GM18519 (cell line): Measurements from ENCODE around the gene CIAO2B.
"Not testable (repeated sequence)": the region's sequence is repeated elsewhere in the genome, so short reads cannot be mapped to it uniquely, and the experiment has no call there.

Experiments used
- ATAC-seq: cut with Tn5 transposase; IDR thresholded peaks from one replicate; pipeline ENCODE4 v1.9.1; 2021; ENCODE audit warnings: mild to moderate bottlenecking, moderate library complexity; ENCODE audit not compliant: unreplicated experiment, low FRiP score

Gene CIAO2B

DNA sequence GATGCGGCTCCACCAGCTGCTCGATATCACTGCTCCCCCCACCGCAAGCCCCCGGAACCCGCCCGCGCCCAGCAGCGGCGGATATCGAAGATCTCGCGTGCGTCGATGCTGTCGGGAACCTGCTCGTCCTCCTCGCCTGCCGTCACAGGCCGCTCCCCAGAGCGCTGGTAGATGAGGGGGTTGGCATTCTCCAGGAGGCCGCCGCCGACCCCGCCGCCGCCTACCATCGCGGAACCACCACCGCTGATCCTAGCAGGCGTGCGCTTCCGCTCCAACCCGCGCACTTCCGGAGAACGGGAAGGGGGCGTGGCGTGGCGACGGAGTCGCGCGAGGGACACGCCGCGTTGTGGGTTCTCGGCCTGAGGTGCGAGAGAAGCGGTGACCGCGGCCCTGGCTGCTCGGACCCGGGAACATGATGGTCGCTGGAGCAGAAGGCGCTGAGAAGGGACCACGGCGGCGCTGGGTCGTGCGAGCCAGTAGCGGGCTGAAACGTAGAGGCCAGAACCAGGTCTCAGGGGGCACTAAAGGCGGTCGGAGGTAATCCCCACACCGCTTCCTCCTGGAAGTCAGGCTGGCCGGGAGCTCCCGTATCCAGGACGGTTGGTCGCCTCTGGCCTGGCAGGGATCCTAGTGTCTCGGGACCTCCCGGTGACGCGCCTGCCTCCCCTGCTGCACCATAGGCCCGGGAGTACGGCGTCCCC is at the start of gene CIAO2B:
CIAO2B (minus strand) TSS at position 265 of the 701 bp plus-strand sequence; CDS start at position 227, 38 bp downstream.
- peak; percentile 44 for ATAC-seq

DNA sequence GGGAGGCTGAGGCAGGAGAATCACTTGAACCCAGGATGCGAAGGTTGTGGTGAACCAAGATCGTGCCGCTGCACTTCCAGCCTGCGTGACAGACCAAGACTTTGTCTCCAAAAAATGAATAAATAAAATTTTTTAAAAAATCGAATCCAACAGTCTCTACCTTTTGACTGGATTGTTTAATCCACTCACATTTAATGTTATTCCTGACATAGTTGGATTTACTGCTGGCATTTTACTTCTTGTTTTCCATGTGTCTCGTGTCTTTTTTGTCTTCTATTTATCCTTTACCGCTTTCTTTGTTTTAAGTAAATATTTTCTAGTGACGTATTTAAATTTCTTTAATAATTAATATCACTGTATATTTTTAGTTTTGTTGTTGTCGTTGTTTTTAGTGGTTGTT is 48.8 kb upstream of the CIAO2B start:
- no peak for ATAC-seq

DNA sequence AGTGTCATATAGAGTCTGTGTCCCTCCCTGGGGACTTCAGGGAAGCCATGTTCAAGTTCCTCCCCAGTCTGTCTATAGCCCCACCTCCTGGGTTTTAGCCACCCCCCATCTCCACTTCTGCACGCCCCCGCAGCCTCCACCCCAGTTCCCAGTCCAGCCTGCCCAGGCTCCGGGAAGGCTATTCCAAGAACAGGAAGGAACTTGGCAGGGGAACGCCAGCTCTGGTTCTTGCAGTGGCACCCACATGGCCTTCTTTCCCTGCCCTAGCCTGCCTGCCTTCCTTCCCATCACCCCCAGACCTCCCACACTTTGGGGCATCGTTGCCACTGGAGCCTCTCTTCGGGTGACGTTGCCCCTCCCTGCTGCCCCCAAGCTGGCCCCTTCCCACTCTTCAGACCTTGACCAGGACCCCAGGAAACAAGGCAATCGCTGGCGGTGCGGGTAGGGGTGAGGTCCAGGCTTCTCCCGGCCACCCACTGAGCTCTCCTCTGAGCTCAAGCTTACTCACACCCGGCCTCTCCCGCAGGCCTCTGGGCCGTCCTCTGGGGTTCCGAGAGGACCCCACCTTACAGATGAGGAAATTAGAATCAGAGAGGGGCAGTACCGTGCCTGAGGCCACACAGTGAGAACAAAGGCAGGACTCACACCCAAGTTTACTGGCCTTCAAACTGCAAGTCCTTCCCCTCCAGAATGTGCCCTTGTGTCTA is 45.0 kb upstream of the CIAO2B start:
- no peak for ATAC-seq

DNA sequence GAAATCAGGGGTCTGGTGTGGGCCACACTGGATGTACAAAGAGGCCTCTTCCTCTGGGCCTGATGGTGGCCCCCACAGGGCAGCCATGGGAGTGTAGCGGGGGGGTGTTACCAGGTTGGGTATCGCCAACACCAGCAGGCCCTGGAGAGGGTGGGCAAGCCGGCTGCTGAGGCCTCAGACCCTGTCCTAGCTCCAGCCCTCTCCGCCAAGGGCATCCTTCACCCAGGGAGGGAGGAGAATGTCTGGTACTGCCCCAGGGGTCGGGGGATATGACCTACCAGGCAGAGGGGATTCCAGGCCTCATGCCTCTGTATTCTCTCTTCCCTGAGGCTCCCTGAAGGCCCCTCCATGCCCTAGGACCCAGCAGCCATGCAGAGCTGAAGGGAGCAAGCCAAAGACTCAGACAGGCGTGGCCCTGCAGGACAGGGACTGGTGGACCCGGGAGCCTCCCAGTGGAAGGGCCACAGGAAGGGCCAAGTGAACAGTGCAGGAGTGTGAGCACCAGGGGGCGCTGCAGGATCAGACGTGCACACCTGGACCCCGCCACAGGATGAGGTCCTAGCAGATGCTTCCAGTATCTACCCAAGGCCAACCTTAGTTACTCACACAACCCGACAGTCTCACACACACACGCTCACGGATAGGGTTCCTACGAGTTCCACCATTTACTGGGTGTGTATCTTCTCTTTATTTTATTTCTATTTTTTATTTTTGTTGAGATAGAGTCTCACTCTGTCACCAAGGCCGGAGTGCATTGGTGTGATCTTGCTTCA is 43.3 kb upstream of the CIAO2B start:
- ATAC-seq: peak; percentile 54

DNA sequence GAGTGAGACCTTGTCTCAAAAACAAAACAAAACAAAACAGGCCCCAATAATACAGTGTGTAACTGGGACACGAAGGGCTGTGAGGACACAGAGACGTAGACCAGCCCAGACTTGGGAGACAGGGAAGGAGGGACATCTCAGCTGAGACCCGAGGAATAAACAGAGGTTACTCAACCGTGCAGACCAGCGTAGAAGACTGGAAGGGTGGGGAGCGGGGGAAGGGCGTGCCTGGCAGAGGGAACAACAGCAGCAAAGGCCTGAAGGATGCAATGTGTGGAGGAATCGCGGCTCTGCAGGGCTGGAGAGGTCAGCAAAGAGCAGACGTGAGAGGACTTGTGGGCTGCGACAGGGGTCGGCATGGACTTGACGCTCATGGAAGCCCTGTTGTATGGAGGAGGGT is 42.5 kb upstream of the CIAO2B start:
- ATAC-seq: no peak

DNA sequence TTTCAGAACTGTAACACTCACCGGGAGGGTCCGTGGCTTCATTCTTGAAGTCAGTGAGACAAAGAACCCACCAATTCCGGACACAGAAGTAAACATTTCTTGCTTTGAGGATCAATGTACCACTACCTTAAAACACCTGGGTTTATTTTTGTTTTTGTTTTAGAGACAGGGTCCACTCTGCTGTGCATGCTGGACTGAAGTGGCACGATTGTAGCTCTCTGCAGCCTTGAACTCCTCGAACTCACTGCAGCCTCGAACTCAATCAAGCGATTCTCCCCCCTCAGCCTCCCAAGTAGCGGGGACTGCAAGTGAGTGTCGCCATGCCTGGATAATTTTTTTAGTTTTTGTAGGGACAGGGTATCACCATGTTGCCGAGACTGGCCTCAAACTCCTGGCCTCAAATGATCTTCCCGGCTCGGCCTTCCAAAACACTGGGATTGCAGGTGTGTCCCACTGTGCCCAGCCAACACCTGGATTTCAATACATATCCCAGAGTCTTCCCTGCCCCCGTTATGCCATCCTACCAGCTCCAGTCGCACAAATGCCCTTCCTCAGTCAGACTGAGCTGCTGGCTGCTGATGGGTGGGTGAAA is 41.2 kb upstream of the CIAO2B start:
- no peak for ATAC-seq

DNA sequence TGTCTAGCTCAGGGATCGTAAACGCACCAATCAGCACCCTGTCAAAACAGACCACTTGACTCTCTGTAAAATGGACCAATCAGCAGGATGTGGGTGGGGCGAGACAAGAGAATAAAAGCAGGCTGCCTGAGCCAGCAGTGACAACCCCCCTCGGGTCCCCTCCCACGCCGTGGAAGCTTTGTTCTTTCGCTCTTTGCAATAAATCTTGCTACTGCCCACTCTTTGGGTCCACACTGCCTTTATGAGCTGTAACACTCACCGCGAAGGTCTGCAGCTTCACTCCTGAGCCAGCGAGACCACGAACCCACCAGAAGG is 40.7 kb upstream of the CIAO2B start:
- not testable (repeated sequence) for ATAC-seq

DNA sequence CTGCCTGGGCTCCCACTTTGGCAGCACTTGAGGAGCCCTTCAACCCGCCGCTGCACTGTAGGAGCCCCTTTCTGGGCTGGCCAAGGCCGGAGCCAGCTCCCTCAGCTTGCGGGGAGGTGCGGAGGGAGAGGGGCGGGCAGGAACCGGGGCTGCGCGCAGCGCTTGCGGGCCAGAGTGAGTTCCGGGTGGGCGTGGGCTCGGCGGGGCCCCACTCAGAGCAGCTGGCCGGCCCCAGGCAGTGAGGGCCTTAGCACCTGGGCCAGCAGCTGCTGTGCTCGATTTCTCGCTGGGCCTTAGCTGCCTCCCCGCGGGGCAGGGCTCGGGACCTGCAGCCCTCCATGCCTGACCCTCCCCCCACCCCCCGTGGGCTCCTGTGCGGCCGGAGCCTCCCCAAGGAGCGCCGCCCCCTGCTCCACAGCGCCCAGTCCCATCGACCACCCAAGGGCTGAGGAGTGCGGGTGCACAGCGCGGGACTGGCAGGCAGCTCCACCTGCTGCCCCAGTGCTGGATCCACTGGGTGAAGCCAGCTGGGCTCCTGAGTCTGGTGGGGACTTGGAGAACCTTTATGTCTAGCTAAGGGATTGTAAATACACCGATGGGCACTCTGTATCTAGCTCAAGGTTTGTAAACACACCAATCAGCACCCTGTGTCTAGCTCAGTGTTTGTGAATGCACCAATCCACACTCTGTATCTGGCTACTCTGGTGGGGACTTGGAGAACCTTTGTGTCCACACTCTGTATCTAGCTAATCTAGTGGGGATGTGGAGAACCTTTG is 40.1 kb upstream of the CIAO2B start:
- not testable (repeated sequence) for ATAC-seq

DNA sequence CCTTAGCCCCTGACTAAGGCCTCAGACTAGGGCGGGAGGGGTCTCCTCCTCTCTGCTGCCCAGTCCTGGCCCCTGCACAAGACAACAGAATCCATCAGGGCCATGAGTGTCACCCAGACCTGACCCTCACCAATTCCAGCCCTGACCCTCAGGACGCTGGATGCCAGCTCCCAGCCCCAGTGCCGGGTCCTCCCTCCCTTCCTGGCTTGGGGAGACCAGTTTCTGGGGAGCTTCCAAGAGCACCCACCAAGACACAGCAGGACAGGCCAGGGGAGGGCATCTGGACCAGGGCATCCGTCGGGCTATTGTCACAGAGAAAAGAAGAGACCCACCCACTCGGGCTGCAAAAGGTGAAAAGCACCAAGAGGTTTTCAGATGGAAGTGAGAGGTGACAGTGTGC is 39.5 kb upstream of the CIAO2B start:
- ATAC-seq: no peak

DNA sequence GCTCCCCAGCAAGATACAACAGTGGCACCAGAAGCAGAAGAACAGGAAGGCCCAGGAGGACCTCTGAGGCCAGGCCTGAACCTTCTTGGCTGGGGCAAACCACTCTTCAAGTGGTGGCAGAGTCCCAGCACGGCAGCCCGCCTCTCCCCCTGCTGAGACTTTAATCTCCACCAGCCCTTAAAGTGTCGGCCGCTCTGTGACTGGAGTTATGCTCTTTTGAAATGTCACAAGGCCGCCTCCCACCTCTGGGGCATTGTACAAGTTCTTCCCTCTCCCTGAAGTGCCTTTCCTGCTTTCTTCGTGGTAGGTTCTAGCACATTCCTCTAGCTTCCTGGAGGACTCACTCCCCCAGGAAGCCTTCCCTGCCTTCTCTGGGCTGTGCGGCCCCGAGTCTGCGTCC is 38.8 kb upstream of the CIAO2B start:
- no peak for ATAC-seq

DNA sequence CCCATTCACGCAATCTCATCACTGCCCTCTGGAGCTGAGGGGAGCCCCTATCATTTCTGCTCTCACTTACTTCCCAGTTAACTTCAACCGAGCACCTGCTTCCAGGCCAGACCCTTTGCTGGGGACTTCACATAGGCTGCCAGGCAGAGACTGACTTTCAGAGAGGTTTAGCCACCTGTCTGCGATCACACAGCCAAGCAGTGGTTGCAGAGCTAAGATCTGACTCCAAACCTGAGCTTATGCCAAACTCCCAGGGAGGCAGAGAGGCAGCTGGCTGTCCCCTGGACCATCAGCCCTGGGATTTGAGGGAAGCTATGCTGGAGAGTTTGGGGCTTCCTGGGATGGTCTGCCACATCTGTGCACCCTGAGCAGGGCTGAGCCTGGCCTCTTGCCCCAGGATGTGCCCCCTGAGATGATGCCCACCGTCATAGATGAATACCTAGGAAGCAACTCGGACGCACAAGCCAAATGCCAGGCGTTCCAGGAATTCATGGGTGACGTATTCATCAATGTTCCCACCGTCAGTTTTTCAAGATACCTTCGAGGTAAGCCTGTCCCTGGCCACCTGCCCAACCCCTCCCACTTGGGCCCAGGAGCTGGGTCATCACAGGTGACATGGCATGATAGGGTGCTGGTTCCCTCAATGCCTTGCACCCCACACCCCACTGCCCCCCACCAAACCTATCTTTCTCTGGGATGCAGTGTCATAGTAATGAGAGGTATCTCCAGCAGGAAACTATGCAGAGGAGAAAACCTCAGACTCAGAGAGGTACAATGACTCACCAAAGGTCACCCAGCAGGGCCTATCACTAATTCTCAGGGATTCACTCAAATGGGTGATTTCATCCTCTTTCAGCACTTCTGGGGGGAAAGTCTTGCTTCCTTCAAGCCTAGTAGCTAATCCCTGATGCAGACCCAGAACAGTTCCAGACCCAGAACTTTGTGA is 36.8 kb upstream of the CIAO2B start:
- no peak for ATAC-seq

DNA sequence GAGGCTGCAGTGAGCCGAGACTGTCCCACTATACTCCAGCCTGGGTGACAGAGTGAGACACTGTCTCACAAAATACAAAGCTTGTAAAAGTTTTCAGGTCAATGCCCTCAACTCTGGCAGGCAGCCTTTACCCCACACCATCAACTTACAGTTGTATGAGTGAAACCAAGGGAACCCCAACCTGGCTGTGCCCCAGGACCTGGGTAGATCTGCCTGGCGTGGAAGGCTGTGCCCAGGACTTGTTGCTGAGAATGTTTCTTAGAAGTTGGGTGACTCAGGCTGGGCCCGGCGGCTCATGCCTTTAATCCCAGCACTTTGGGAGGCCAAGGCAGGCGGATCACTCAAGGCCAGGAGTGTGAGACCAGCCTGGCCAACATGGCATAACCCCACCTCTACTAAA is 34.6 kb upstream of the CIAO2B start:
- ATAC-seq: no peak

DNA sequence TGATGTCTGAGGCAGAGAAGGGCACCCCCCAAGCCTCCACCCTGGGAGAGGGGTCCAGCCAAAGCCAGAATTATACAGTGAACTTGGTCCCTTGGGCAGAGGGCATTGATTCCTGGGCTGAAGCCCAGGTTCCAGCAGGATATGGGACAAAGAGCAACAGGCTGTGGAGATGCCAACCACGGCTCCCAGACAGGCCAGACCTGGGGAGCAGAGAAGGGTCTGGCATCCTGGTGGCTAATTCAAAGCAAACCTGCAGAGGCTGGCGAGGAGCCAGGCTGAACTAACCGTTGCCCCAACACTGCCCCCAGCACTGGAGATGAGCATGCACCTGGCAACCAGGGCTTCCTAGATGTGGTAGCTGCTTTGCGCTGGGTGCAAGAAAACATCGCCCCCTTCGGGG is 29.8 kb upstream of the CIAO2B start:
- no peak for ATAC-seq

DNA sequence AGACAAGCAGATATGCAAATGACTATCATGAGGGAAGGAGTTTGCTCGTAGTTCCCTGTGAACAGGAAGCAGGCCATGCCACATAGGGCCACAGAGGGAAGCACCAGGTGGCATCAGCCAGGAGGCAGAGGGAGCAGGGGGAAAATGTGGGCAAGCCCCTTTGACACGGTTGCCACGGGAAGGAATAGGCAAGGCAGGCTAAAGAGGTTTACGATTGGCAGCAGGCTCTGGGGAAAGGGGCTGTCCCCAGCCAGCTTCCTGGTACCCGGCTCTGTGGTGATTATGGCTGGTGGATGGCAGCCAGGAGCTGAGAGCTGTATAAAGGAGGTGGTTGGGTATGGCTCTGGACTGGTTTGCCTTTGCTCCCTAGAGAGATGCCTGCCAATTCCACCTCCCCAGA is 27.7 kb upstream of the CIAO2B start:
- ATAC-seq: no peak

DNA sequence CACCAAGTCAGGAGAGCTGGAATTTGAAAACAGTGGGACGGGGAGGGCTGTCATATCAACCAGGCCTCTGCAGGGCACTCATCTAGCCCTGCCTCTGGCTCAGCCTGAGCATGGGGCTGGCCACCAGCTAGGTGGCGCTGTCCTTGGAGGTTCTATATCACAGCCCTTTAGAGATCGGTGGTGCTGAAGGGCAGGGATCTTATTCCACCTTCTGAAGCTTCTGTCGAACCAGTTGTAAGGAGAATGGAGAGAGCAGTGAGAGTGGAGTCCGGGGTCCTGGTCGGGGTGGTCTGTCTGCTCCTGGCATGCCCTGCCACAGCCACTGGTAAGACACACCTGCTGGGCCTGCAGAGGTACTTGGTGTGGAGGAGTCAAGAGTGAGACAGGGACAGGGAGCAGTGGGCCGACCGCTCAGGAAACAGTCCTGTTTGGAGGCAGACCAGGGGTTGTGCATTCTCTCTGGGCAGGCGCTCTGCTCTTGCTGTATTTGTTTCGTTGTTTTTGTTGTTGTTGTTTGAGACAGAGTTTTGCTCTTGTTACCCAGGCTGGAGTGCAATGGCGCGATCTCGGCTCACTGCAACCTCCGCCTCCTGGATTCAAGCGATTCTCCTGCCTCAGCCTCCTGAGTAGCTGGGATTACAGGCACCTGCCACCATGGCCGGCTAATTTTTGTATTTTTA is 27.0 kb upstream of the CIAO2B start, which contains the start of gene CES3:
CES3 (plus strand) TSS at position 202 of the 680 bp plus-strand sequence; CDS start at position 244, 42 bp downstream.
- peak; percentile 68 for ATAC-seq

DNA sequence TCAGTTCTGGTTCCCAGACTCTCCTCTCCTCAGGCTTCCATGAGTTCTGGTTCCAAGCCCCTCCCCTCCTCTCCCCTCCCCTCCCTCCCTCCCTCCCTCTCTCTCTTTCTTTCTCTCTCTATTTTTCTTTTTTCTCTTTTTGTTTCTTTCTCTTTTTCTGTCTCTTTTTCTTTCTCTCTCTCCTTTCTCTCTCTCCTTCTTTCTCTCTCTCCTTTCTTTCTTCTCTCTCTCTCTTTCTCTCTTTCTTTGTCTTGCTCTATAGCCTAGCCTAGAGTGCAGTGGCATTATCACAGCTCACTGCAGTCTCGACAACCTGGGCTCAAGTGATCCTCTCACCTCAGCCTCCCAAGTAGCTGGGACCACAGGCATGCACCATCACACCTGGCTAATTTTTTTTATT is 26.1 kb upstream of the CIAO2B start:
- no peak for ATAC-seq

DNA sequence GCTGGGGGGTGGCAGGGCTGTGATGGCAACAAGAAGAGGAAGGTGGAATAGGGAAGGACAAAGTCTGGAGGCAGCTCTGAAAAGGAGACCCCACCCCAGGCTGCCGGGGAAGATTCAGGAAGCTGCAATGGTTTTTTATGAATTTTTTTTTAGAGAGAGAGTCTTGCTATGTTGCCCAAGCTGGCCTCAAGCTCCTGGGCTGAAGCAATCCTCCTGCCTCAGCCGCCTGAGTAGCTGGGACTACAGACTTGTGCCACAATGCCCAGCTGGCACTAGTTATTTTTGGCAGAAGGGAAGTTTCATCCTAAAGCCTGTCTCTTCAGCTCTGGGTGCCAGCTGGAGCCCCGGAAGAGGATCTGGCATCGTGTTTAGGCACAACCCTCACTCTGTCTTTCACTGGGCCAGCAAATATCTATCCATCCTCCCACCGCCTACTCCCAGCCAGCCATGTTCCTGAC is 25.5 kb upstream of the CIAO2B start:
- no peak for ATAC-seq

DNA sequence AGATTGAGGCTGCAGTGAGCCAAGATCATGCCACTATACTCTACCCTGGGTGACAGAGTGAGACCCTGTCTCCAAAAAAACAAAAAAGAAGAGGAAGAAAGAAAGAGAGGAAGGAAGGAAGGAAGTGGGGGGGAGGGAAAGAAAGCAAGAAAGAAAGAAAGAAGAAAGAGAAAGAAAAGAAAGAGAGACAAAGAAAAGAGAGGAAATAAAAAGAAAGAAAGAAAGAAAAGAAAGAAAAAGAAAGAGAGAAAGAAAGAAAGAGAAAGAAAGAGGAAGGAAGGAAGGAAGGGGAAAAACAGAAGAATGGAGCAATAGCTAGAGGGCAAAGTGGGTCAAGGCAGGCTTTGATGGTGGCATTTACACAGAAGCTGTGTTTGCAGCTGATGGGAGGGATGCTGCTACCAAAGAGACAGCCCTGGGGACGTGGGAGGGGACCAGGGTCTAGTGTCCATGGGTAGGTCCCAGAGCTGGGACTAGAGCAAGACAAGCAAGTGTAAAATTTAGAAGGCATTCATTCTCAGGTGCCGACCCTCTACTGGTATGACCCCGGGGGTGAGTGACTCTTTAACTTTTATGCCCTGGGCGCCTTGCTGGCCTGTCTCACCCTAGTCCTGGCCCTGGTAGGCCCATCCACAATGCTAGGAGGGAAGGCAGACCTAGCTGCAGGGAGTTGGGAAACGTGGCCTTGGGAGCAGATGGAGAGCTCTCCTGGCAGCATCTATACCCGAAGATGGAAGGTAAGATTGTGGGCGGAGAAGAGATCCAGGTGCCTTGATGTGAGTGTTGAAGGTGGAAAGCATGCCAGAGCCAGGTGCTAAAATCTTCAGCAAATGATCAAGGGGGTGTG is 24.9 kb upstream of the CIAO2B start:
- ATAC-seq: no peak
